ENCODE measurements around the gene SPSB4. TPM values are rescaled to one million over a fixed set of nuclear protein-coding genes. Genes with fewer than 3 reads are reported as not detected.

The SPSB4 gene
- total and polyA plus RNA-seq, 2 of the 8 experiments (the other 6 are each of a cell fraction or from before 2014, with no cell fraction given) = 15.1 to 17.2 TPM

DNA sequence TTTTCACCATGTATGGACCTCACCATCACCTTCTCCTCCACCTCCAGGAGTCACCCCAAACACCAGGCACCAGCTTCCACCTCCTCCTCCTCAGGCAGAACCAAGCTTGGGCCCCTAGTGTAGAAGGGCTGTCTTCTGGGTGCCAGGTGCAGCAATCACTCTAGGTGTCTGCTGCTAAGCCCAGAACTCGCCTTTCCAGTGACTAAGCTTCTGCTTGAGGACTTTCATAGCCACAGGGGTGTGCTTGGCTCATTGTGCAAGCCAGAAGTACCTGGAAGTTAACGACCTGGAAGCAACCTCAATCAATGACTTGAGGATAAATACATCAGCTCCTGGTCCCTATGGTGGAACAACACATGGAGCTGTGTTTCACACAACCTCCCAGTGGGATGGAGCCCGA lies 130.7 kb downstream of the SPSB4 start:
- DNase-seq (ENCODE audit: low read depth in 1 of 2, low spot score in 2 of 2) = no peak
- Histone ChIP-seq H4K91ac (replicated peaks; ENCODE audit: insufficient read length, low read length) (no peak overlapping the region), H3K23ac (ENCODE audit: insufficient read length) (no peak overlapping the region), H2BK5ac (ENCODE audit: low read depth, low read length) (no peak overlapping the region), H3K27ac (ENCODE audit: low read depth, low read length) (no peak overlapping the region), H2AK5ac (ENCODE audit: low read depth, low read length) (no peak overlapping the region; the same call in 1 of the 2 replicates), H4K8ac (ENCODE audit: extremely low read depth, insufficient read depth, low read length) (no peak overlapping the region), H3K14ac (ENCODE audit: insufficient read length) (no peak overlapping the region), H3K23me2 (ENCODE audit: low read depth, low read length) (no peaks in the 10 kb centered on the region), H2BK20ac (ENCODE audit: low read length) (no peak overlapping the region), H2BK15ac (ENCODE audit: low read length) (no peak overlapping the region), H3K56ac (replicated peaks; ENCODE audit: insufficient read length, low read depth, low read length) (no peak overlapping the region), H3K4me3 (ENCODE audit: extremely low read depth in 1 of 4, insufficient read depth in 2 of 4, low read depth in 3 of 4, low read length in 4 of 4) (no peak overlapping the region), H3K4ac (replicated peaks; ENCODE audit: insufficient read length, low read depth, low read length) (no peak overlapping the region), H4K20me1 (replicated peaks in 1 of 2; ENCODE audit: control insufficient read depth in 1 of 2, insufficient read depth in 2 of 2, low read length in 2 of 2) (no peaks in the 10 kb centered on the region), H2AFZ (ENCODE audit: low read length) (no peak overlapping the region), H3K9ac (replicated peaks in 1 of 4; ENCODE audit: extremely low read depth in 1 of 4, low read depth in 3 of 4, low read length in 3 of 4) (no peak overlapping the region), H2BK12ac (ENCODE audit: low read depth, low read length) (no peak overlapping the region), H3K27me3 (replicated peaks in 1 of 4; ENCODE audit: control insufficient read depth in 3 of 4, extremely low read depth in 1 of 4, insufficient read depth in 3 of 4, low read length in 3 of 4) (no peaks in the 10 kb centered on the region), H3K79me2 (ENCODE audit: control insufficient read depth in 1 of 2, insufficient read depth in 2 of 2, low read length in 2 of 2) (no peaks in the 10 kb centered on the region), H3K4me1 (replicated peaks in 1 of 4; ENCODE audit: control insufficient read depth in 3 of 4, insufficient read depth in 4 of 4, low read length in 3 of 4) (no peaks in the 10 kb centered on the region), H3K18ac (ENCODE audit: extremely low read depth, low read length) (no peak overlapping the region), H3K9me3 (ENCODE audit: insufficient read depth in 2 of 2, low read depth in 1 of 2, low read length in 1 of 2) (peaks cover 11 to 16% of the 10 kb centered on the region in 2 experiments), H3K4me2 (ENCODE audit: insufficient read depth in 1 of 2, low read depth in 2 of 2, low read length in 2 of 2) (no peak overlapping the region), H3K36me3 (ENCODE audit: control insufficient read depth in 2 of 4, insufficient read depth in 4 of 4, low read length in 3 of 4) (no peaks in the 10 kb centered on the region), H2BK120ac (replicated peaks; ENCODE audit: low read depth, low read length) (no peak overlapping the region), H4K5ac (ENCODE audit: insufficient read length, low read depth, low read length) (no peak overlapping the region), H3K79me1 (ENCODE audit: low read depth, low read length) (no peaks in the 10 kb centered on the region)
- WGBS, 2 experiments (ENCODE audit: extremely low coverage in 1 of 2, insufficient coverage in 1 of 2, insufficient read length in 1 of 2, insufficient replicate concordance in 2 of 2, low coverage in 1 of 2, low lambda C conversion rate in 2 of 2, missing lambda C conversion rate in 1 of 2) = 91% methylated on average over 3 of the region's 3 CpGs; no CpG with 5 or more reads in 1 of the 2 experiments
- FAIRE-seq = no peak
- ChIA-PET POLR2A (ENCODE audit: partially characterized antibody) (no interaction called here), CTCF (ENCODE audit: partially characterized antibody) (interaction anchor here (1.0 to 3.9 kb wide), 3 partner anchors 11 to 182 kb away, joined by 3 to 22 read pairs (median 4); no protein-coding TSS in a partner anchor)
- TF ChIP-seq RXRA (IDR thresholded peaks at IDR 0.05; ENCODE audit: insufficient read depth, low read depth, low read length) (no peak), RAD21 (IDR thresholded peaks at IDR 0.05 in 1 of 2, conservative IDR thresholded peaks at IDR 0.05 in 1 of 2; ENCODE audit: low read depth in 2 of 2, low read length in 2 of 2) (no peak), BACH1 (IDR thresholded peaks at IDR 0.05; ENCODE audit: low read length) (no peak), CTBP2 (IDR thresholded peaks at IDR 0.05; ENCODE audit: borderline replicate concordance, insufficient read depth, insufficient read length, low read length) (no peak), SRF (IDR thresholded peaks at IDR 0.05; ENCODE audit: low read depth, low read length) (no peak), SAP30 (IDR thresholded peaks at IDR 0.05; ENCODE audit: insufficient read depth, insufficient replicate concordance, low read length) (no peak), EGR1 (IDR thresholded peaks at IDR 0.05; ENCODE audit: borderline replicate concordance, low read depth, low read length) (no peak), TBP (IDR thresholded peaks at IDR 0.05; ENCODE audit: low read depth, low read length) (no peak), YY1 (IDR thresholded peaks at IDR 0.05; ENCODE audit: low read depth, low read length) (no peak), KDM1A (IDR thresholded peaks at IDR 0.05; ENCODE audit: borderline replicate concordance, low read length) (no peak), JUN (IDR thresholded peaks at IDR 0.05; ENCODE audit: low read depth, low read length) (no peak), ASH2L (IDR thresholded peaks at IDR 0.05; ENCODE audit: low read length) (no peak), POLR2AphosphoS5 (IDR thresholded peaks at IDR 0.05; ENCODE audit: low read depth, low read length) (no peak)
- TF ChIP-seq, protein P1, sequence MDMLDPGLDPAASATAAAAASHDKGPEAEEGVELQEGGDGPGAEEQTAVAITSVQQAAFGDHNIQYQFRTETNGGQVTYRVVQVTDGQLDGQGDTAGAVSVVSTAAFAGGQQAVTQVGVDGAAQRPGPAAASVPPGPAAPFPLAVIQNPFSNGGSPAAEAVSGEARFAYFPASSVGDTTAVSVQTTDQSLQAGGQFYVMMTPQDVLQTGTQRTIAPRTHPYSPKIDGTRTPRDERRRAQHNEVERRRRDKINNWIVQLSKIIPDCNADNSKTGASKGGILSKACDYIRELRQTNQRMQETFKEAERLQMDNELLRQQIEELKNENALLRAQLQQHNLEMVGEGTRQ (IDR thresholded peaks at IDR 0.05; ENCODE audit: low read length) = no peak

Measured in H1 (cell line).